ENCODE data around the gene RIBC2.
"Not testable (repeated sequence)": the region's sequence is repeated elsewhere in the genome, so short reads cannot be mapped to it uniquely, and the experiment has no call there.

RIBC2 gene

GRCh38 chr22:45462034-45462655 is 48.7 kb downstream of the RIBC2 start:
- Histone ChIP-seq H3K36me3 (ENCODE audit: insufficient read depth, low read length) (no peaks in the 10 kb centered on the region; the same call in 1 of the 2 replicates), H3K27me3 (ENCODE audit: insufficient read depth, low read length) (no peaks in the 10 kb centered on the region)

GRCh38 chr22:45463691-45464090 is 50.2 kb downstream of the RIBC2 start:
- not testable (repeated sequence) for H3K4me3 ChIP-seq (ENCODE audit: low read depth, low read length, poor library complexity, severe bottlenecking); H3K4me2 ChIP-seq (ENCODE audit: low read length); H4K20me1 ChIP-seq (ENCODE audit: insufficient read depth, low read length); H2AFZ ChIP-seq (ENCODE audit: low read length); H3K36me3 ChIP-seq (ENCODE audit: insufficient read depth, low read length); H3K9ac ChIP-seq (ENCODE audit: low read length); H3K9me2 ChIP-seq (ENCODE audit: low read depth, low read length); H3K9me3 ChIP-seq (ENCODE audit: low read length); H3K27ac ChIP-seq (ENCODE audit: low read depth, low read length, poor library complexity, severe bottlenecking); H3K27me3 ChIP-seq (ENCODE audit: insufficient read depth, low read length); H3K4me1 ChIP-seq (ENCODE audit: insufficient read depth, low read length, severe bottlenecking); H3K79me2 ChIP-seq (ENCODE audit: insufficient read depth, low read length); H3F3A ChIP-seq (ENCODE audit: insufficient read depth, low read length)

More at GRCh38 chr22:45462034-45462655, 48.7 kb downstream of the RIBC2 start:
- no peak overlapping the region for H3K4me2 ChIP-seq (ENCODE audit: low read length)
- H3K4me3 ChIP-seq (ENCODE audit: low read depth, low read length, poor library complexity, severe bottlenecking) = no peak overlapping the region
- H3K79me2 ChIP-seq (ENCODE audit: insufficient read depth, low read length) = no peaks in the 10 kb centered on the region
- TF ChIP-seq EZH2 (IDR thresholded peaks at IDR 0.05; ENCODE audit: borderline replicate concordance, low read length) (no peak), CTCF (IDR thresholded peaks at IDR 0.05; ENCODE audit: low read length) (peak; percentile 61)
- H3K9me3 ChIP-seq (ENCODE audit: low read length) = no peaks in the 10 kb centered on the region
- no peaks in the 10 kb centered on the region for H3K4me1 ChIP-seq (ENCODE audit: insufficient read depth, low read length, severe bottlenecking)
- no peak overlapping the region for H3K9ac ChIP-seq (ENCODE audit: low read length)
- no peak overlapping the region for H2AFZ ChIP-seq (ENCODE audit: low read length)
- H3K9me2 ChIP-seq (ENCODE audit: low read depth, low read length) = no peaks in the 10 kb centered on the region
- H3F3A ChIP-seq (ENCODE audit: insufficient read depth, low read length) = no peaks in the 10 kb centered on the region
- H3K27ac ChIP-seq (ENCODE audit: low read depth, low read length, poor library complexity, severe bottlenecking) = no peak overlapping the region
- H4K20me1 ChIP-seq (ENCODE audit: insufficient read depth, low read length) = no peaks in the 10 kb centered on the region

GRCh38 chr22:45465633-45466032 is 52.1 kb downstream of the RIBC2 start:
- H3K4me2 ChIP-seq (ENCODE audit: low read length) = no peak overlapping the region
- H3K9me3 ChIP-seq (ENCODE audit: low read length) = no peaks in the 10 kb centered on the region
- no peak overlapping the region for H3K9ac ChIP-seq (ENCODE audit: low read length)
- H2AFZ ChIP-seq (ENCODE audit: low read length) = no peak overlapping the region
- no peaks in the 10 kb centered on the region for H3K79me2 ChIP-seq (ENCODE audit: insufficient read depth, low read length)
- H3K27me3 ChIP-seq (ENCODE audit: insufficient read depth, low read length) = no peaks in the 10 kb centered on the region; the same call in 1 of the 2 replicates
- no peaks in the 10 kb centered on the region; the same call in 1 of the 2 replicates for H3K36me3 ChIP-seq (ENCODE audit: insufficient read depth, low read length)
- no peaks in the 10 kb centered on the region for H3K9me2 ChIP-seq (ENCODE audit: low read depth, low read length)
- no peaks in the 10 kb centered on the region for H4K20me1 ChIP-seq (ENCODE audit: insufficient read depth, low read length)
- no peak for TF ChIP-seq EZH2 (IDR thresholded peaks at IDR 0.05; ENCODE audit: borderline replicate concordance, low read length)
- no peak for TF ChIP-seq CTCF (IDR thresholded peaks at IDR 0.05; ENCODE audit: low read length)
- no peak overlapping the region for H3K27ac ChIP-seq (ENCODE audit: low read depth, low read length, poor library complexity, severe bottlenecking)
- no peaks in the 10 kb centered on the region for H3F3A ChIP-seq (ENCODE audit: insufficient read depth, low read length)
- H3K4me1 ChIP-seq (ENCODE audit: insufficient read depth, low read length, severe bottlenecking) = no peaks in the 10 kb centered on the region
- no peak overlapping the region for H3K4me3 ChIP-seq (ENCODE audit: low read depth, low read length, poor library complexity, severe bottlenecking)

- Histone ChIP-seq H3K4me2 (ENCODE audit: low read length) (no peak overlapping the region), H3F3A (ENCODE audit: insufficient read depth, low read length) (no peaks in the 10 kb centered on the region), H3K4me1 (ENCODE audit: insufficient read depth, low read length, severe bottlenecking) (no peaks in the 10 kb centered on the region), H4K20me1 (ENCODE audit: insufficient read depth, low read length) (no peaks in the 10 kb centered on the region), H3K9me3 (ENCODE audit: low read length) (no peaks in the 10 kb centered on the region), H2AFZ (ENCODE audit: low read length) (no peak overlapping the region), H3K79me2 (ENCODE audit: insufficient read depth, low read length) (no peaks in the 10 kb centered on the region), H3K9me2 (ENCODE audit: low read depth, low read length) (no peaks in the 10 kb centered on the region), H3K27ac (ENCODE audit: low read depth, low read length, poor library complexity, severe bottlenecking) (no peak overlapping the region), H3K9ac (ENCODE audit: low read length) (no peak overlapping the region), H3K4me3 (ENCODE audit: low read depth, low read length, poor library complexity, severe bottlenecking) (no peak overlapping the region), H3K27me3 (ENCODE audit: insufficient read depth, low read length) (no peaks in the 10 kb centered on the region; the same call in 1 of the 2 replicates), H3K36me3 (ENCODE audit: insufficient read depth, low read length) (no peaks in the 10 kb centered on the region; the same call in 1 of the 2 replicates)
- no peak for TF ChIP-seq EZH2 (IDR thresholded peaks at IDR 0.05; ENCODE audit: borderline replicate concordance, low read length)
- TF ChIP-seq CTCF (IDR thresholded peaks at IDR 0.05; ENCODE audit: low read length) = no peak
Measured at GRCh38 chr22:45468872-45469271, 55.4 kb downstream of the RIBC2 start.

Data from OCI-LY1 (cell line).